GM20431 (cell line): ENCODE results near the gene MAP7D1.

ENCODE experiments used
- in situ Hi-C: fragments of 300-500 bp; cut with MseI, MboI; formaldehyde crosslinking; loops from one replicate; pipeline ENCODE4 v1.15.0; 2020; ENCODE audit warnings: low sequenced_read_pairs; ENCODE audit not compliant: unreplicated experiment

The MAP7D1 gene

DNA sequence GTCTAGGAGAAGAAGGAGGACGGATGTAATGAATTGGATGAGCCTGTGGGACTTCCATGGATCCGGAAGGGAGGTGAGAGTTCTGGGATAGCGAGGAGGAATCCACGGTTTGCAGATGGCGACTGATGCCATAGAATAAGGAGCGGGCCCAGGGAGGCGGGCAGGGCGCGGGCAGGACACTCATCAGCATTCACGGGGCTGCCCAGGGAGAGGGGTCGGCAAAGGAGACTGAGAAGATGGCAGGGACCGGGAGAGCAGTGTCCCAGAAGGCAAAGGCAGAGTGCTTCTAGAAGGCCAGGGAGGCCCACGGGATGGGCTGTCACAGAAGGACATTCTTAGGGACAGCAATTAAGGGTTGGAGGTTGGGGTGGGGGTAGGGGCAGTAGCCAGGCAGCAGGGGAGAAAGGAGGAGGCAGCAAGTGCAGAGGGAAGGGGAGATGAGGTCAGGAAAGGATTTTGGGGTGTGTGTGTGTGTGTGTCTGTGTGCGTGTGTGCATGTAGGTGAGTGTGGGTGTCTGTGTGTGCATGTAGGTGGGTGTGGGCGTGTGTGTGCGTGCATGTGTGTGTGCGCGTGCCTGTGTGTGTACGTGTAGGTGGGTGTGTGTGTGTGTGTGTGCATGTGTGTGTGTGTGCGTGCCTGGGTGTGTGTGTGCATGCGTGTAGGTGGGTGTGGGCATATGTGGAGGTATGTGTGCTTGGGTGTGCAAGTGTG lies 29.8 kb upstream of the MAP7D1 start:
- in situ Hi-C loops: no loop called here

DNA sequence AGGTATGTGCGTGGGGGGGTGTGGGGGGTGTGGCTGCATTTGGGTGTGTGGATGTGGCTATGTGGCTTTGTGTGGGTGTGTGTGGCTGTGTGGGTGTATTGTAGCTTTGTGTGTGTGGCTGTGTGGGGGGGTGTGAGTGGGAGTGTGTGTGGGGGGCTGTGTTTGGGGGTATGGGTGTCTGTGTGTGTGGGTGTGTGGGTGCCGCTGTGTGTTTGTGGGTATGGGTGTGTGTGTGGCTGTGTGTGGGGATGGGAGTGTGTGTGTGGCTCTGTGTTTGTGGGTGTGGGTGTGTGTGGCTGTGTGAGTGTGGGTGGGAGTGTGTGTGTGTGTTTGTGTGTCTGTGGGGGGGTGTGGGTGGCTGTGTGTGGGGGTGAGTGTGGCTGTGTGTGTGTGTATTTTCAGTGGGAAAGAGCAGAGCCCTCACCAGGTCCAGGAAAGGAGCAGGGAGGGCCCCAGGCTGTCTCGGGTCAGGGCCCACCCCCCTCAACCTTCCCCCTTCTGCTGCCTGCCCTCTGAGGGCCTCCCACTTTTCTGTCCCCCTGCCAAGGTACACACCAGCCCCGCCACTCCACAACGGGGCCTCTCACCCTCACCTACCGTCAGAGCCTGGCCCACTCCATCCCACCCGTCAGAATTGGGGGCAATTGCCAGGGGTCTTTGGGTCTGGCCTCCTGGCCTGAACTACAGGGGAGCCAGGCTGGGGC lies 29.0 kb upstream of the MAP7D1 start:
- in situ Hi-C loops: no loop called here

DNA sequence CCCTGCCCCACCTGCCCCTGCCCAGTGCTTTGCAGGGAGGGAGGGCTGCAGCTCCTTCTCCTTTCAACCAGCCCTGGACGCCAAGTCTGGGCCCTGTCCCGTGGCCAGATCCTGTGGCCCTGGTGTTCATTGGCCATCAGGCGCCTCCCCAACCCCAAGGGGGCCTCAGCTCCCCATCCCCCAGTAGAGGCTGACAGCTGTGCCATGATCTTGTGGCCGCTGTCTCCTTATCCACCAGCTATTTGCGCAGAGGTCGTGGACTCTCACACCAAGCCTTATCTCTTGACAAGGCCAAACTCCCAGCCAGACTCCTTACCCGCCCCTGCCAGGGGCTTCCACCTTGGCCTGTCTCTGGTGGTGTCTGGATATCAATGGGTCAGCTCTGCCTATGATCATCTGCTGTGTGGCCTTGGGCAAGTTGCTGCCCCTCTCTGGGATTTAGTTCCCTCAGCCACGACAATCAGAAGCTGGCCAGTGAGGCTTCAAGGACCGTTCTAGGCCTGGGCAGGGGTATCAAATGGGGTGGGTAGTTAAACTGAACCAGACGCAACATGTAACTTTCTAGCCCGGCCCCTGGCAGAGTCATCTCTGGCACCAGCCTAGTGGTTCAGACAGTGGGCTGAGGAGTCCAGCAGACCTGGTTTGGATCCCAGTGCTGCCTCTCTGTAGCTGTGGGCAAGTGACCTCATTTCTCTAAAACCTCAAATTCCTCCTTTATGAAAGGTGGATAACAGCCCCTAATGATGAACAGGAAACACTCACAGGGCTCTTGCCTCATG lies 27.6 kb upstream of the MAP7D1 start:
- in situ Hi-C loops: no loop called here

DNA sequence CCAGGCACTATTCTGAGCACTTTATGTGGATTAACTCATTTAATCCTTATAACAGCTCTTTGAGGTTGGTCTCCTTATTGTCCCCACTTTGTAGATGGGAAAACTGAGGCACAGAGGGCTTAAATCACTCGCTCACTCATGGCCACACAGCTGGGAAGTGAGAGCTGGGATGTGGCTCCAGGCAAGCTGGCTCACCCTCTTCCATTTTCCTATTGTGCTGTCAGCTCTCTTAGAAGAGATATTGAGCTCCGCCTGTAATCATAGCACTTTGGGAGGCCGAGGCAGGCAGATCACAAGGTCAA lies 27.1 kb upstream of the MAP7D1 start:
- in situ Hi-C loops: no loop called here

DNA sequence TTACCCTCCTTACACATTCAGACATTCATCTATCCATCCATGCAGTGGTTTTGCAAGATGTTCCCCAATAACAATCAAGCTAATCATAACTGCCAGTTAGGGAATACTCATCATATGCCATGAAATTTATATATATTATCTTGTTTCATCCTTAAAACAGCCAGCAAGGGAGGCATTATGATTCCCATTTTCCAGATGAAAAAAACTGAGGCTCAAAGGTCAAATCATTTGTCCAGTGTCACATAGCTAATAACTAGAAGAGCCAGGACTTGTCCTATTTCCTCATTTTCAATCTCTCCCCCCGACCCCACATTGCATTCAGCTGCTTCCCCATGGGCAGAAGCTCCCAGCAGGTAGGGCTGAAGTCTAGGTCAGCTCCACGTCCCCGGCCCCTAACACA lies 23.9 kb upstream of the MAP7D1 start:
- in situ Hi-C loops: no loop called here

DNA sequence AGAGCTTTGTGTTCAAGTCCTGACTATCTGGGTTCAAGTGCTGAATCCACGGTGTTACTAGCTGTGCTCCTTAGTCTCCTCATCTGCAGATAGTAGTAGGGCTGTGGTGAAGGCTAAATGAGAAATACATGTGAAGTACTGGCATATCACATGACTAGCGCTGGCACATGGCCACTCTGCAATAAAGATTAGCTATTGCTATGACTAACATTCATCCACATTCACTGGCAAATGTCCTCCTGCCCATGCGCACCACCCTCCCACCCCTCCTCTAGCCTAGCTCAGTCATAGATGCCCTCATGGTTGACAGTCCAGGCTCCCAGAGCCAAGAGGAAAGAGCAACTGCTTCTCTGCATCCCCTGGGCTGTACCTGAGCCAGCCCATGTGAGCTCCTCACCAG lies 22.5 kb upstream of the MAP7D1 start:
- in situ Hi-C loops: no loop called here

DNA sequence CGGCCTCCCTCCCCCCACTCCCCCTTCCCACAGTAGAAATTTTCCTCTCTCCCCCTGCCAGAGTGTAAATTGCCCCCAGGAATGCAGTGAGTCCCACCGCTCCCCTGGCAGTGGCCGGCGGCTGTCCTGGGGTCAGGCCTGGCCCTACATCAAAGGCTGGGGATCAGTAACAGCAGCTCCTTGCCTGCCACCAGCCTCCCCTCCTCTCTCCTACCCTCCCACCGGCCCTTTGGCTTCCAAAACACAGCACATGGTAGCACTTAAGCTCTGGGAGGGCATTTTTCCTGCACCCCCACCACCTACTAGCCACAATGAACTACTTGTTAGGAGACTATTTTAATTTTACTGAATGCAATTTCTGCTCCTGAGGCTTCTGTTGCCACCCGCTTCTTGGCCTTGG lies 21.9 kb upstream of the MAP7D1 start:
- in situ Hi-C loops: no loop called here

DNA sequence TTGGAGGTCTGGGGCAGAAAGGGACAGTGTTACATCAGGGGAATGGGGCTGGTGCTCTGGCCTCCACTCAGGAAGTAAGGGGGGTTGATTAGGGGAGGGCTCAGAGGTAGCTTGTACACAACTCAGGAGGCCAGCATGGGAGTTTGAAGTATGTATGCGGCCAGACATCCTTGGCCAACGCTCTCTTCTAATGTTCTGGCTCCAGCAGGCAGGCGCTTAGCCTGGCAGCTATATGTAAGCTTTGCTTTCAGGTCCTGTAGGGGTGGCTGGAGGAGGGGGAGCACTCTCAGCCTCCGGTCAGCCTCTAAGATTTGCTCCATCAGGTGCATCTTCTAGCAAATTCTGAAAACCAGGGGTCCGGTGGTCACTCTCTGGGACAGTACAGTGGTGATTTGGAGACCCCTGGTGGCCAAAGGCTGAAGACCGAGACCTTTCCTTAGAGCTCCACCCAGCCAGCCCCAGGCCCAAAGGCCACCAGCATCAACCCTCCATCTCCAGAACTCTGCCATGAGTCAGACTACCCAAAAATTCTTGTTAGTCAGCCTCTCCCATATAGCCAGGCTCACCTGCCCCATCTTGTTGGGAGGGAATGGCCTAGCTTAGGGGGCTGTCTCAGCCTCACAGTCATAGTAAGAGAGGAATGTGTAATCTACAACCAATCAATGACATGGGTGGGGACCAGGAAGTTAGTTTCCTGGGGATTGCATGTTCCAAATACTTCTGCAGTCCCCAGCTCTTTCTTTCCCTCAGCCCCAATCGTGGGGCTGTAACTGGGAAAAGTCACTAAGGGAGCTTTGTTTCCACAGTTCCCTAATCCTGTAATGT lies 21.2 kb upstream of the MAP7D1 start:
- in situ Hi-C loops: no loop called here

DNA sequence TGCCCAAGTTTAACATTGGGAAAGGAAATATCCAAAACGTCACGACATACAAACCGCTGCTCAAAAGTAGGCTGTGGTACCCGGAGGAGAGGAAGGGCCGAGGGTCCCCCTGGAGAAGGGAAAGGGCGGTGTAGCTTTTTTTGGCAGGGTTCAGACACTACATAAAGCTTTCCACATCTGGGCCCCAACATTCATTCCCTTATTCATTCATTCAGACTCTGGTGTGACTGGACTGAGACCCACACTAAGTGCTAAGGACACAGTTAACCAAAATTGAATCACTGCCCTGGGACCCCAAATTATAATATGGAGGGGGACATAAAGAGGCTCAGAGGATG lies 20.7 kb upstream of the MAP7D1 start:
- in situ Hi-C loops: no loop called here

DNA sequence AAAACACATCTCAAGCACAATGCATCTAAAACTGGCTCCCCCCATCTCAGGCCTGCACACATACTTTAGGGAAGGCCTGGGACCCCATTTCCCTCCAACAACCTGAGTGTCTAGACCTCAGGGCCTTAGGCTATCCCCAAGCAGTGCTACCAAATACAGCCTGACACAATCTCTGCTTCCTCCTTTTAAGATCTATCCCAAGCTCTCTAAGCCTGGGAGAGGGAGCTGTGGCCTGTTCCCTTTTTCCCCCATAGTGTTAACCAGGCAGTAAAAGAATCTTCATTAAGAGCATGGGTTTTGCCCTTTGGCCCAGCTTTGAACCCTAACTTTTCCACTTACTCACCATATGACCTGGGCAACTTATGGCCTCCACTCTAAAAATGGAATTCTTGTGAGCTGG lies 20.2 kb upstream of the MAP7D1 start:
- in situ Hi-C loops: no loop called here

DNA sequence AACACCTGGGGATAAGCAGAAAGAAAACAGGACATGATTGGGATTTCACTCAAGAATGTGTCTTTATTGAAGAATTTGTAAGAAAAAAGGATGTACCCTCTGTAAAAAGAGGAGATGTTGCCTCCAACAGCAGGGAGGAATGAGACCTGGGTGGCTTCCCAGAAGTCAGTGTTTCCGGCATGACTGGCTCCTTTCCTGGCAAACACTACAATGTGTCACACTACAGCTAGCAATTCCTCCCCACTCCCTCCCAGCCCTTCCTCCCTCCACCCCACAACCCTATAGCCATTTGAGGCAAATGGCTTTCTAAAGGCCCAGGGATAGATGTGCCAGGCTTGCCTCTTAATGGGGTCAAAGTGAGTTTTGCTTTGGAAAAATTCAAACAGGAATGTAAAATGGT lies 19.4 kb upstream of the MAP7D1 start:
- in situ Hi-C loops: no loop called here

DNA sequence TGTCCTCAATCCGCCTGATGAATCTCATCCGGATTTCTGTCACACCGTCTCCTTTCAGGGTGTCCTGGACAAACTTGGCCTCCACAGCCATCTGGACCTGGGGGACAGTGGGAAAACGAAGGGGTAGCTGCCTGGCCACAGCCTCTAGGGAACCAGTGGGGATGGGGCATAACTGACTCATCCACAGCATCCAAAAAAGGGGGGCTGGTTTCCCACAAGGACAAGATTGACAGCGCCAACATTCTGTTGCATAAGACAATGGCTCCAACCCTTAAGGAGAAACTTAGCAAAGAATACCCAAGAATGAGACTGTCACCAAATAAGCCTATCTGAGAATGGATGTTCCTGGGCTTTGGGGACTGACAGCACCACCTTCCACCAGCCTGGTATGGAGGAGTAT lies 18.7 kb upstream of the MAP7D1 start:
- in situ Hi-C loops: no loop called here

DNA sequence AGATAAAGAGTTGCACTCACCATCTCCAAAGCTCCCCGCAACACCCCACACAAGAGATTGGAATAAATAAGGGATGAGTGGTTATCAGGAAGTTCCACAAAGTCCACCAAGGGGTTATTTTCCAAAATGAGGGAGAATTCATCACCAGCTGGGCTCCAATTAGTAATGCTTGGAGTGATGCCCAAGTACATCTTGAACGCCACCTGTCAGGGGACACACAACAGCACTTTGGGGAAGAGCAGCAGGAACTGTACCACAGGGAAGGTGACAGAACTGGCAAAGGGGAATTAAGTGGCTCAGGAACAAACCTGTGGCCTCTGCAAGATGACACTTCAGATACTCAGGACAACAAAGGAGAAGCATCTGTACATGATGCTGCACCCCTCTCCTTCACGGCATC lies 18.2 kb upstream of the MAP7D1 start:
- in situ Hi-C loops: no loop called here

DNA sequence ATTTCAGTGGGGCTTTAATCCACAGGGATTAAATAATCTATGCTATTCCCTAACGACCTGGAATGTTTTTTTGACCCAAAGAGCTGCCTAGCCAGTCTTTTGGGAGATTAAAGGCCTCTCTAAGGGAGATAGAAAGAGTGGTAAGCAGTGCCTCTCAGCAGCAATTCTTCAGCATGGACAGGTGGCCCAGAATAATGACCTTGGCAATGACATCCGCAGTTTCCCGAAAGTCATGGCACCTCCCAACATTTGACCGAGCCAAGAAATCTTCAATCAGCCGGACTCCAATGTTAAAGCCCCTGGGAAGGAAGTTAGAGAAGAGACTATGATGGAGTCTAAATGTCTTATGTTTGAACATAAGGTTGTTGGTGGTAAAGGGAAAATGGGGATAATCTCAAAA lies 16.4 kb upstream of the MAP7D1 start:
- in situ Hi-C loops: no loop called here

DNA sequence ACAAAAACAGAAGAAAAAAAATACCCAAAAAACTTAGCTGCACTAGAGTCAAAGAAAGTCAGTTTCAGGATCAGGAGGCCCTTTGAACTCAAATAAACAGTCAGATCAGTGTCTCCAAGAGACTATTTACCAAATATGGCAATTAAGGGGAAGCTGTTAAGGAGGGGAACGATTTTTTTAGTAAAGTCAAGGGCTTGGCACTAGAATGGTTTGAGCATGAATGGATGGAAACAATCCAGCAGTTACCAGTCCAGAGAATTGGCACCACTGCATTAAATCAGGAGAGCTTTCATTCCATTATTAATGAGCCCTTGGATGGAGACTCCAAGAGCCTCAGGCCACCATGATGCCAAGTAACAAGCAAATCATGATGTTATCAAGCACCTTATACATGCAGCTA lies 13.8 kb upstream of the MAP7D1 start:
- in situ Hi-C loops: no loop called here

DNA sequence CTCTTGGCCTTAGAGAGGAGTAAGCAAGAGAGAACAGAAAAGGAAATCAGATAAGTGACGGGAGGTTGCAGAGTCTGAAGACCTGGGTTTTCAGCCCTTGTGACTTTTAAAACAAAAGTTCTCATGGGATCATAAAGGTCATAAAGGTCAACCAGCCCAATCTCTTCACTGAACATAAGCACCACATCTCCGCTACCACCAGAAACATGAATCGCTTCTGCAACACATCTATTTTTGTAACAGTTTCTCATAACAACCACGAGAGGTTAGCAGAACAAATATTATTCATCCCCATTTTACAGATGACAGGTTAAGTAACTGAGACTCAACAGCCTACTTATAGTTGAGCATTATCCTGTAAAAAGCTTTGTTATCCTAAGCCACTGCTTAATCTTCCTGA lies 12.5 kb upstream of the MAP7D1 start:
- in situ Hi-C loops: no loop called here

DNA sequence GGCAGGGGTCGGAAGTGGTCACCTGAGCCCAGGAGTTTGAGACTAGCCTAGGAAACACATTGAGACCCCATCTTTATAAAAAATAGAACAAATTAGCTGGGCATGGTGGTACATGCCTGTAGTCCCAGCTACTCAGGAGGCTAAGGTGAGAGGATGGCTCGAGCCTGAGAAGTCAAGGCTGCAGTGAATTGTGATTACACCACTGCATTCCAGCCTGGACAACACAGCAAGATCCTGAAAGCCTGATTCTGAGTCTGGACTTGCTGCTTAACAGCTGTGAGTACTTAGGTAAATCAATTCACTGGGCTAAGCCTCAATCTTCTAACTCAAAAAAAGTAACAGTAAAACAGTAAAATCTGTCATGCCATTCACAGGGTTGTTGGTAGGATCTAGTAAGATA lies 11.5 kb upstream of the MAP7D1 start:
- in situ Hi-C loops: no loop called here

DNA sequence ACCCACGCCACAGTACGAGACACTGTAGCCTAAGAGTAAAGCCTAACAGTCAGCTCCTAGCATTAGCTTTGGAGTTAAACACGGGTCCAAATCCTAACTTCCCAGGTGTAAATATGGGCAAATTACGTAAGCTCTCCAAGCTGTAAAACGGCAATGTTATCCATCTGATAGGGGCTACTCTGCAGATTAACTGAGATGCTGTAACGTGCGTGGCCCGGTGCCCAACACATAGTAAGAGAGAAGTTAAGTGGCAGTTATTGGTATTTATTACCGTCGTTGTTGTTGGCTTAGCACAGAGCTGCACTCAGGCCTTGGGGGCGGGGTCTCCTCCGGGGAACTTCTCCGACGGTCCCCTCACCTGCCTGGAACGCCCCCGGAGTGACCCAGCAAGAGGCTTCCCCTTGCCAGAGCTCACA lies 7.1 kb upstream of the MAP7D1 start:
- in situ Hi-C loops: no loop called here

DNA sequence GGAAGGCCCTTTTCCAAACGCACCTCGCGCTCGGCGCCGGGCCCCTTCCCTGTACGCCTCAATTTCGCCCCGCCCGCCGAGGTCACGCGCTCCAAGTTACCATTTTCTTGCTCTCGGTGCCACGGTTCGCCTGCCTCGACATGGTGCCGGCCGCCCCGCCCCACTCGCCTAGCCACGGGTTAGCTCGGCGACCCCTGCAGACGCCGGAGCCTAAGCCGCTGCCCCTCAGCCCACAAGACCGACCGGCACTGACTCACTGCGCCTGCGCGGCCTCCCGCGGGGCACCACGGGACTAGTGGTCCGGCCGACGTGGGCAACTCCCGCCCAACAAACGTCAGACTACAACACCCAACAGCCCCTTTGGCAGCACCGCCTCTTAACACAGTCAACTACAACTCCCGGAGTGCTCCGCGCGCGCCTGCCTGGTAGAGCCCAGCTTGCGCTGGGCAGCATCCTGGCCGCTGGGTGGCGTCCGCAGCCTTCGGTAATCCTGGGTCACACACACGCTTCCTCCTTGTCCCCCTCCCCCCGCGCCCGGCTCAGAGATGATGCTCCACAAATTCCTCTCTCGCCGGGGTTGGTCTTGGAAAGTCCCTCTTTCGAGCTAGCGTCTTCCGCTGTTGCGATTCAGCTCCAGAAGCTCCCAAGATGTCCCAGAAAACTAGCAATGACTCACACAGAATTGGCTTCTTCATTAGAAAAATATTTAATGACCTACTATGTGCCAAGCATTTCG lies 6.6 kb upstream of the MAP7D1 start, which contains the start of gene TRAPPC3:
Gene TRAPPC3, minus strand, starts transcription at position 250 of the 736 bp plus-strand sequence. Its CDS starts 108 bp downstream, at position 142.
- in situ Hi-C loops: no loop called here

DNA sequence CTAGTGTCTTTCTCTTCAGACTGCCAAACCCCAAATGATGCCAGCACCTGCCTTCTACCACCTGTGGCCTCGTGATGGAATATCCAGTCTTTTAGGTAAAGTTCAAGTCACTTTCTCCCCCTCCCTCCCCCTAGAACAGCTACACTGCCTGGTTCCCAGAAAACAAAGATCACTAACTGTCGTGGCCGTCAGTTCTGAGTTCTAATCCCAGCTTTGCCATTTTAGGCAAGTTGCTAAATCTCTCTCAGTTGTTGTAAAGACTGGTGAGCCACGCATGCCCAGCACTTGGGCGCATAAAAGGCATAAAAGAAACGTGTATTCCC lies 6.0 kb upstream of the MAP7D1 start:
- in situ Hi-C loops: no loop called here
